Esophagus muscularis mucosa (tissue), 4 donors: Measurements from ENCODE around the gene RNF5. TPM values are rescaled to one million over a fixed set of nuclear protein-coding genes. Genes with fewer than 3 reads are reported as not detected.

Experiments used
- DNase-seq: peaks from one replicate; pipeline ENCODE4 v3.0.0-alpha.2; 2017; ENCODE audit errors: extremely low spot score
- H3K27ac ChIP-seq, 4 donors: fragments of 200-600 bp; sonication (generic); replicated peaks in 1 of 4; 1 replicate in 3 of 4; 2 replicates in 1 of 4; pipeline ENCODE4 v1.5.1; 2016 to 2019; ENCODE audit warnings: mild to moderate bottlenecking in 1 of 4
- H3K27me3 ChIP-seq, 4 donors: fragments of 200-600 bp; sonication (generic); one replicate each; pipeline versions ENCODE4 v1.5.1 to v1.6.0; 2016 to 2019
- H3K36me3 ChIP-seq, 4 donors: fragments of 200-600 bp; sonication (generic); one replicate each; pipeline ENCODE4 v1.5.1; 2016 to 2019
- H3K4me1 ChIP-seq, 4 donors: fragments of 200-600 bp; sonication (generic); one replicate each; pipeline ENCODE4 v1.5.1; 2016 to 2019
- H3K4me3 ChIP-seq, 4 donors: fragments of 200-600 bp; sonication (generic); 1 replicate in 2 of 4; 2 replicates in 2 of 4; pipeline ENCODE4 v1.5.1; 2016 to 2019; ENCODE audit warnings: mild to moderate bottlenecking in 4 of 4, moderate library complexity in 1 of 4
- H3K9me3 ChIP-seq, 4 donors: fragments of 200-600 bp; sonication (generic); 1 replicate in 3 of 4; 2 replicates in 1 of 4; pipeline ENCODE4 v1.5.1; 2016 to 2019
- CTCF ChIP-seq, 3 experiments: fragments of 200-600 bp in 2 of 3; fragments of 450-650 bp in 1 of 3; sonication (generic) in 2 of 3; IDR thresholded peaks; one replicate each; pipeline ENCODE4 v1.5.1; 2017 to 2019; ENCODE audit warnings: antibody characterized with exemption in 3 of 3, mild to moderate bottlenecking in 2 of 3, moderate library complexity in 1 of 3
- EP300 ChIP-seq: sonication (generic); formaldehyde crosslinking; IDR thresholded peaks from one replicate; pipeline ENCODE4 v1.6.1; 2017; ENCODE audit warnings: antibody characterized with exemption
- POLR2A ChIP-seq: fragments of 450-650 bp; IDR thresholded peaks from one replicate; pipeline ENCODE4 v1.6.1; 2017; ENCODE audit warnings: antibody characterized with exemption, moderate library complexity, mild to moderate bottlenecking, low read depth
- POLR2AphosphoS5 ChIP-seq, 2 donors: sonication (generic); formaldehyde crosslinking; IDR thresholded peaks; one replicate each; pipeline ENCODE4 v1.6.1; 2017; ENCODE audit warnings: antibody characterized with exemption in 2 of 2
- WGBS: methylation state at CpG from one replicate; pipeline ENCODE4 v1.1.5; 2018; 5-methylcytosine and 5-hydroxymethylcytosine counted together
- intact Hi-C: fragments of 100-400 bp; cut with DNase I; formaldehyde crosslinking; loops from one replicate; pipeline ENCODE4 v1.15.1; 2023
- total RNA-seq, 4 donors: library from RNA; depleted of rRNA; stranded (reverse); fragments of >200 nt; gene quantifications; one replicate each; pipeline versions ENCODE4 v1.1.0 to v1.2.1, GENCODE V29; 2016

RNF5 gene
- total RNA-seq, 4 donors from 2014 or later: 76.2 to 91.4 (median 88.5) TPM

GRCh38 chr6:32213649-32214048 lies 35.4 kb downstream of the RNF5 start:
- H3K4me3 ChIP-seq: no peak overlapping the region
- no peaks in the 10 kb centered on the region for H3K4me1 ChIP-seq
- H3K36me3 ChIP-seq: peaks cover 0 to 69% (median 0%) of the 10 kb centered on the region in 4 donors
- intact Hi-C loops: no loop called here
- WGBS: 82% methylated on average over 6 of the region's 6 CpGs
- no peaks in the 10 kb centered on the region for H3K9me3 ChIP-seq
- DNase-seq: no peak
- no peaks in the 10 kb centered on the region for H3K27me3 ChIP-seq
- H3K27ac ChIP-seq: no peak overlapping the region
- TF ChIP-seq CTCF (IDR thresholded peaks at IDR 0.05) (no peak), POLR2AphosphoS5 (IDR thresholded peaks at IDR 0.05) (no peak), POLR2A (no peak), EP300 (no peak)

- TF ChIP-seq POLR2AphosphoS5 (IDR thresholded peaks at IDR 0.05) (no peak), POLR2A (no peak), EP300 (no peak), CTCF (IDR thresholded peaks at IDR 0.05) (no peak)
- no peak for DNase-seq
- Histone ChIP-seq H3K4me3 (no peak overlapping the region), H3K36me3 (peaks cover 0 to 74% (median 0%) of the 10 kb centered on the region in 4 donors), H3K4me1 (no peaks in the 10 kb centered on the region), H3K27ac (no peak overlapping the region), H3K27me3 (no peaks in the 10 kb centered on the region), H3K9me3 (no peaks in the 10 kb centered on the region)
- WGBS: 70% methylated on average over 3 of the region's 3 CpGs
- intact Hi-C loops: no loop called here
These were observed 35.9 kb downstream of the RNF5 start for GRCh38 chr6:32214126-32214525.

- Histone ChIP-seq H3K27me3 (no peaks in the 10 kb centered on the region), H3K4me1 (no peaks in the 10 kb centered on the region), H3K27ac (no peak overlapping the region), H3K9me3 (no peaks in the 10 kb centered on the region), H3K36me3 (peaks cover 0 to 81% (median 0%) of the 10 kb centered on the region in 4 donors), H3K4me3 (no peak overlapping the region)
- DNase-seq: no peak
- no peak for TF ChIP-seq POLR2AphosphoS5 (IDR thresholded peaks at IDR 0.05)
- TF ChIP-seq CTCF (IDR thresholded peaks at IDR 0.05): no peak
- TF ChIP-seq EP300: no peak
- no peak for TF ChIP-seq POLR2A
- intact Hi-C loops: no loop called here
- WGBS: 93% methylated on average over 4 of the region's 4 CpGs
These were observed 37.4 kb downstream of the RNF5 start for GRCh38 chr6:32215617-32216016.

DNA sequence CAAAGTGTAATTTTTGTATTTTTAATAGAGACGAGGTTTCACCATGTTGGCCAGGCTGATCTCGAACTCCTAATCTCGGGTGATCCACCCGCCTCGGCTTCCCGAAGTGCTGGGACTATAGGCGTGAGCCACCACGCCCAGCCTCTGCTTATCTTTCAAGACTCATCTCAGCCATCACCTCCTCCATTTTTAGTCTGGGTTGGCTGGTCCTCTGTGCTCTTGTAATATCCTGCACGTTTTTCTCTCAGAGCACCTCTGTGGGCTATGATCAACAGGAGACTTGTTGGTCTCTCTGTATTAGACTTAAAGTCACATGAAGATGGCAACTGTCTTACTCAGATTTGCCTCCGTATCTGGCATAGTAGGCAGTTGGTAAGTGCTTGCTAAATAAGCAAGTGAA lies 38.1 kb downstream of the RNF5 start:
- Histone ChIP-seq H3K27me3 (no peaks in the 10 kb centered on the region), H3K27ac (no peak overlapping the region), H3K9me3 (no peaks in the 10 kb centered on the region), H3K4me1 (no peaks in the 10 kb centered on the region), H3K36me3 (peaks cover 0 to 84% (median 0%) of the 10 kb centered on the region in 4 donors), H3K4me3 (no peak overlapping the region)
- intact Hi-C loops: no loop called here
- TF ChIP-seq POLR2A (no peak), EP300 (no peak), POLR2AphosphoS5 (IDR thresholded peaks at IDR 0.05) (no peak), CTCF (IDR thresholded peaks at IDR 0.05) (no peak)
- DNase-seq: no peak
- 89% methylated on average over 10 of the region's 10 CpGs for WGBS

DNA sequence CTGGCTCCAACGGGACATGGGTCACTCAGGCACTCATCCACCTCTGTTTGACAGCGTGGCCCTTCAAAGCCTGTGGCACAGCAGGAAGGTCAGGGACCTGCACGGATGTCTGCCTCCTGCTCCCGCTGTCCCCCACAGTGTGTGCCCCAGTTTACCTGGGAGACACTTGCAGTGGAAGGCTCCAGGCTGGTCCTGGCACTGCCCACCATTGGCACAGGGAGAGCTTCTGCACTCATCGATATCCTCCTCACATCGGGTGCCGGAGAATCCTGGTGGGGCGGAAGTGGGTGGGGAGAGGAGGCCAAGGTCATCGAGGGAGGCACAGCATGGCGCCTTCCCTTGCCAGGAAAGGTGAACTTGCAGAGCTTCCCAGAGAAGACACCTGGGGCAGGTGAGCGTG lies 38.8 kb downstream of the RNF5 start:
- Histone ChIP-seq H3K4me1 (no peaks in the 10 kb centered on the region), H3K9me3 (no peaks in the 10 kb centered on the region), H3K4me3 (no peak overlapping the region), H3K27ac (no peak overlapping the region), H3K36me3 (peaks cover 0 to 86% (median 0%) of the 10 kb centered on the region in 4 donors), H3K27me3 (no peaks in the 10 kb centered on the region)
- intact Hi-C loops: no loop called here
- no peak for TF ChIP-seq POLR2A
- no peak for DNase-seq
- WGBS: 92% methylated on average over 8 of the region's 11 CpGs
